ENCODE results near the gene GCA. TPM values are rescaled to one million over a fixed set of nuclear protein-coding genes. Genes with fewer than 3 reads are reported as not detected.

Gene GCA
- total RNA-seq, 1 experiment from 2014 or later: 18.8 TPM

DNA sequence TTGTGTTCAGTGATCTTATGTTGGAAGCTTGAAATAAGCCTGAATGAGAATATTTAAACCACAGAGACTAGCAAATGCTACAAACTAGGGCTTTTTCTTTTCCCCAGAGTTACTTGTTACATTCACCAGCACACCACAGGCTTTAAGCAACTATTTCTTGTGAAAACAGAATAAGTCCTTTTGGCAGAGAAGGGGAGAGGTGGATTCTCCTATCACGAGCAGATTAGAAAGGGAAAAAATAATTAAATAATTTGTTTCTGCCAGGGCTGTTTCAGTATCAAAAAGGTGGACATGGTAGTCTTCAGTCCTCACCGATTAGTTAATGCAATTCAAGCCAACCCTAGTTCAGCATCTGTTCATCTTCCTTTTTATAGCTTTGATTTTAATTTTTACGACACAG lies 38.0 kb upstream of the GCA start:
- ChIA-PET POLR2A (interaction anchor here (1.3 kb wide), 1 partner anchor 12 kb away, joined by 4 read pairs; no protein-coding TSS in a partner anchor), RAD21 (ENCODE audit: low non-redundant PET in 1 of 2, low total read pairs in 2 of 2, uncharacterized antibody in 2 of 2, unreplicated experiment in 2 of 2) (no interaction called here), CTCF (no interaction called here)
- Histone ChIP-seq H3K36me3 (ENCODE audit: control insufficient read depth in 1 of 2, insufficient read depth in 2 of 2, low read length in 2 of 2) (no peaks in the 10 kb centered on the region), H3K9ac (ENCODE audit: low read length) (no peak overlapping the region), H3K79me2 (ENCODE audit: insufficient read depth, low read length) (no peaks in the 10 kb centered on the region), H3K4me2 (ENCODE audit: low read length) (no peak overlapping the region), H4K20me1 (ENCODE audit: insufficient read depth) (no peaks in the 10 kb centered on the region), H3K27ac (ENCODE audit: low read depth, low read length) (no peak overlapping the region), H3K4me3 (replicated peaks in 1 of 2; ENCODE audit: low read depth in 1 of 2, low read length in 2 of 2) (no peak overlapping the region), H2AFZ (ENCODE audit: low read depth, low read length, poor library complexity, severe bottlenecking) (no peak overlapping the region), H3K9me3 (ENCODE audit: control insufficient read depth in 1 of 2, insufficient read depth in 1 of 2, low read depth in 1 of 2, low read length in 2 of 2) (no peaks in the 10 kb centered on the region), H3K4me1 (ENCODE audit: control insufficient read depth in 1 of 2, insufficient read depth in 2 of 2, low read length in 2 of 2) (no peaks in the 10 kb centered on the region; a peak in 1 of 4 replicates), H3K9me2 (ENCODE audit: insufficient read depth) (no peaks in the 10 kb centered on the region), H3K27me3 (ENCODE audit: insufficient read depth, low read length) (no peaks in the 10 kb centered on the region)
- ATAC-seq: no peak
- DNase-seq (ENCODE audit: low read depth, low spot score): no peak
- intact Hi-C loops (cut with micrococcal nuclease): no loop called here
- no TSS peak for BruUV-seq (replicated peaks)
- TF ChIP-seq EZH2 (IDR thresholded peaks at IDR 0.05): no peak
- no peak for TF ChIP-seq ZNF274 (IDR thresholded peaks at IDR 0.05; ENCODE audit: low read depth, low read length)
- no peak for TF ChIP-seq ZFX (IDR thresholded peaks at IDR 0.05)
- no peak for TF ChIP-seq SIN3A (IDR thresholded peaks at IDR 0.05; ENCODE audit: low read depth)
- TF ChIP-seq, protein P1, sequence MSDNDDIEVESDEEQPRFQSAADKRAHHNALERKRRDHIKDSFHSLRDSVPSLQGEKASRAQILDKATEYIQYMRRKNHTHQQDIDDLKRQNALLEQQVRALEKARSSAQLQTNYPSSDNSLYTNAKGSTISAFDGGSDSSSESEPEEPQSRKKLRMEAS (IDR thresholded peaks at IDR 0.05): no peak
- TF ChIP-seq, protein P2, sequence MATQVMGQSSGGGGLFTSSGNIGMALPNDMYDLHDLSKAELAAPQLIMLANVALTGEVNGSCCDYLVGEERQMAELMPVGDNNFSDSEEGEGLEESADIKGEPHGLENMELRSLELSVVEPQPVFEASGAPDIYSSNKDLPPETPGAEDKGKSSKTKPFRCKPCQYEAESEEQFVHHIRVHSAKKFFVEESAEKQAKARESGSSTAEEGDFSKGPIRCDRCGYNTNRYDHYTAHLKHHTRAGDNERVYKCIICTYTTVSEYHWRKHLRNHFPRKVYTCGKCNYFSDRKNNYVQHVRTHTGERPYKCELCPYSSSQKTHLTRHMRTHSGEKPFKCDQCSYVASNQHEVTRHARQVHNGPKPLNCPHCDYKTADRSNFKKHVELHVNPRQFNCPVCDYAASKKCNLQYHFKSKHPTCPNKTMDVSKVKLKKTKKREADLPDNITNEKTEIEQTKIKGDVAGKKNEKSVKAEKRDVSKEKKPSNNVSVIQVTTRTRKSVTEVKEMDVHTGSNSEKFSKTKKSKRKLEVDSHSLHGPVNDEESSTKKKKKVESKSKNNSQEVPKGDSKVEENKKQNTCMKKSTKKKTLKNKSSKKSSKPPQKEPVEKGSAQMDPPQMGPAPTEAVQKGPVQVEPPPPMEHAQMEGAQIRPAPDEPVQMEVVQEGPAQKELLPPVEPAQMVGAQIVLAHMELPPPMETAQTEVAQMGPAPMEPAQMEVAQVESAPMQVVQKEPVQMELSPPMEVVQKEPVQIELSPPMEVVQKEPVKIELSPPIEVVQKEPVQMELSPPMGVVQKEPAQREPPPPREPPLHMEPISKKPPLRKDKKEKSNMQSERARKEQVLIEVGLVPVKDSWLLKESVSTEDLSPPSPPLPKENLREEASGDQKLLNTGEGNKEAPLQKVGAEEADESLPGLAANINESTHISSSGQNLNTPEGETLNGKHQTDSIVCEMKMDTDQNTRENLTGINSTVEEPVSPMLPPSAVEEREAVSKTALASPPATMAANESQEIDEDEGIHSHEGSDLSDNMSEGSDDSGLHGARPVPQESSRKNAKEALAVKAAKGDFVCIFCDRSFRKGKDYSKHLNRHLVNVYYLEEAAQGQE (IDR thresholded peaks at IDR 0.05; ENCODE audit: low read depth): no peak
- TF ChIP-seq POLR2AphosphoS5 (IDR thresholded peaks at IDR 0.05; ENCODE audit: low read depth, low read length): no peak
- TF ChIP-seq TCF7L2 (IDR thresholded peaks at IDR 0.05; ENCODE audit: borderline replicate concordance, extremely low read depth, insufficient read depth, insufficient read length): no peak
- no peak for TF ChIP-seq EZH2phosphoT487 (IDR thresholded peaks at IDR 0.05; ENCODE audit: borderline replicate concordance)
- no peak for TF ChIP-seq ELF1 (IDR thresholded peaks at IDR 0.05; ENCODE audit: borderline replicate concordance, low read depth)
- no peak for TF ChIP-seq CBX3 (IDR thresholded peaks at IDR 0.05; ENCODE audit: low read depth)
- no peak for TF ChIP-seq FOSL1 (IDR thresholded peaks at IDR 0.05; ENCODE audit: low read depth)
- no peak for TF ChIP-seq JUND (IDR thresholded peaks at IDR 0.05)
- TF ChIP-seq POLR2A (IDR thresholded peaks at IDR 0.05; ENCODE audit: borderline replicate concordance, extremely low read depth, insufficient read depth, insufficient read length): no peak
